H1 (cell line): ENCODE measurements around the gene BASP1. TPM values are rescaled to one million over a fixed set of nuclear protein-coding genes. Genes with fewer than 3 reads are reported as not detected.

Source experiments
- CTCF ChIA-PET: fragments of 300-600 bp; sonication (Branson Sonifier 250); formaldehyde crosslinking; loops from one replicate; lab custom pipeline; 2021; ENCODE audit not compliant: partially characterized antibody; lab: Charles Lee
- POLR2A ChIA-PET: fragments of 300-600 bp; sonication (Branson Sonifier 250); formaldehyde crosslinking; loops from one replicate; lab custom pipeline; 2021; ENCODE audit warnings: inconsistent platforms; ENCODE audit not compliant: partially characterized antibody; lab: Charles Lee
- DNase-seq, 2 experiments: peaks; one replicate each; pipeline versions ENCODE4 v3.0.0 to v3.0.0-alpha.2; 2010 to 2022; ENCODE audit warnings: low spot score in 2 of 2, low read depth in 1 of 2, mixed read lengths in 1 of 2
- FAIRE-seq: peaks from 2 replicates; lab custom pipeline; 2011; peaks lifted over from hg19 to GRCh38; lab: Jason Lieb, UNC
- H2AFZ ChIP-seq: 2 replicates; pipeline ENCODE4 v1.8.1; 2012; ENCODE audit warnings: low read length, inconsistent platforms
- H2AK5ac ChIP-seq: 2 replicates; pipeline ENCODE4 v1.6.1; 2013; ENCODE audit warnings: low read depth, low read length
- H2BK120ac ChIP-seq: replicated peaks from 2 replicates; pipeline ENCODE3; 2013; ENCODE audit warnings: low read depth, low read length, inconsistent platforms
- H2BK12ac ChIP-seq: 2 replicates; pipeline ENCODE4 v1.6.1; 2013; ENCODE audit warnings: low read depth, low read length
- H2BK15ac ChIP-seq: 2 replicates; pipeline ENCODE4 v1.6.1; 2013; ENCODE audit warnings: low read length
- H2BK20ac ChIP-seq: 2 replicates; pipeline ENCODE4 v1.6.1; 2013; ENCODE audit warnings: low read length
- H2BK5ac ChIP-seq: 2 replicates; pipeline ENCODE4 v1.6.1; 2013; ENCODE audit warnings: low read depth, low read length
- H3K14ac ChIP-seq: 2 replicates; pipeline ENCODE4 v1.6.1; 2013; ENCODE audit warnings: inconsistent platforms; ENCODE audit not compliant: insufficient read length
- H3K18ac ChIP-seq: 2 replicates; pipeline ENCODE4 v1.6.1; 2013; ENCODE audit warnings: low read length; ENCODE audit errors: extremely low read depth
- H3K23ac ChIP-seq: 2 replicates; pipeline ENCODE4 v1.6.1; 2013; ENCODE audit warnings: inconsistent platforms; ENCODE audit not compliant: insufficient read length
- H3K23me2 ChIP-seq: 2 replicates; pipeline ENCODE4 v1.6.1; 2013; ENCODE audit warnings: low read depth, low read length
- H3K27ac ChIP-seq: 2 replicates; pipeline ENCODE4 v1.6.1; 2011; ENCODE audit warnings: low read depth, low read length, inconsistent platforms
- H3K27me3 ChIP-seq, 4 experiments: replicated peaks in 1 of 4; 1 replicate in 1 of 4; 2 replicates in 3 of 4; pipeline versions ENCODE4 v1.6.1 to v1.8.1; 2011 to 2013; ENCODE audit warnings: low read length in 3 of 4, mild to moderate bottlenecking in 3 of 4, inconsistent platforms in 2 of 4, mixed read lengths in 2 of 4, moderate library complexity in 1 of 4; ENCODE audit not compliant: control insufficient read depth in 3 of 4, insufficient read depth in 3 of 4; ENCODE audit errors: extremely low read depth in 1 of 4
- H3K36me3 ChIP-seq, 4 experiments: 2 replicates each; pipeline versions ENCODE4 v1.6.1 to v1.8.1; 2011 to 2013; ENCODE audit warnings: mild to moderate bottlenecking in 4 of 4, low read length in 3 of 4, moderate library complexity in 2 of 4, control low read depth in 1 of 4, inconsistent platforms in 1 of 4; ENCODE audit not compliant: insufficient read depth in 4 of 4, control insufficient read depth in 2 of 4
- H3K4ac ChIP-seq: replicated peaks from 2 replicates; pipeline ENCODE3; 2013; ENCODE audit warnings: low read length, low read depth, mixed read lengths, inconsistent platforms; ENCODE audit not compliant: insufficient read length
- H3K4me1 ChIP-seq, 4 experiments: replicated peaks in 1 of 4; 1 replicate in 1 of 4; 2 replicates in 3 of 4; pipeline versions ENCODE4 v1.6.1 to v1.8.1; 2011 to 2013; ENCODE audit warnings: low read length in 3 of 4, inconsistent platforms in 2 of 4, mixed read lengths in 1 of 4; ENCODE audit not compliant: insufficient read depth in 4 of 4, control insufficient read depth in 3 of 4
- H3K4me2 ChIP-seq, 2 experiments: 2 replicates each; pipeline versions ENCODE4 v1.6.1 to v1.8.1; 2011 to 2013; ENCODE audit warnings: low read depth in 2 of 2, low read length in 2 of 2, control low read depth in 1 of 2, inconsistent platforms in 1 of 2, mild to moderate bottlenecking in 1 of 2; ENCODE audit not compliant: insufficient read depth in 1 of 2
- H3K4me3 ChIP-seq, 4 experiments: fragments of 200-600, 300-600 bp in 1 of 4; sonication (generic), shearing (Covaris generic), sonication (Bioruptor Twin) in 1 of 4; 2 replicates each; pipeline versions ENCODE4 v1.5.1 to v1.8.1; 2011 to 2016; ENCODE audit warnings: low read length in 4 of 4, low read depth in 3 of 4, control low read depth in 2 of 4, inconsistent platforms in 2 of 4, mild to moderate bottlenecking in 2 of 4, mixed read lengths in 1 of 4, moderate library complexity in 1 of 4; ENCODE audit not compliant: insufficient read depth in 2 of 4; ENCODE audit errors: extremely low read depth in 1 of 4
- H3K56ac ChIP-seq: replicated peaks from 2 replicates; pipeline ENCODE3; 2013; ENCODE audit warnings: low read depth, mild to moderate bottlenecking, mixed read lengths, low read length, inconsistent platforms; ENCODE audit not compliant: insufficient read length
- H3K79me1 ChIP-seq: 2 replicates; pipeline ENCODE4 v1.6.1; 2013; ENCODE audit warnings: low read depth, low read length, control low read depth
- H3K79me2 ChIP-seq, 2 experiments: 2 replicates each; pipeline versions ENCODE4 v1.6.1 to v1.8.1; 2012 to 2013; ENCODE audit warnings: low read length in 2 of 2, mild to moderate bottlenecking in 2 of 2, inconsistent platforms in 1 of 2; ENCODE audit not compliant: insufficient read depth in 2 of 2, control insufficient read depth in 1 of 2
- H3K9ac ChIP-seq, 4 experiments: replicated peaks in 1 of 4; 1 replicate in 1 of 4; 2 replicates in 3 of 4; pipeline versions ENCODE4 v1.6.1 to v1.8.1; 2011 to 2013; ENCODE audit warnings: low read depth in 3 of 4, low read length in 3 of 4, control low read depth in 2 of 4, mild to moderate bottlenecking in 2 of 4, moderate library complexity in 2 of 4, inconsistent platforms in 1 of 4; ENCODE audit errors: extremely low read depth in 1 of 4
- H3K9me3 ChIP-seq, 2 experiments: 2 replicates each; pipeline versions ENCODE4 v1.6.1 to v1.8.1; 2012 to 2013; ENCODE audit warnings: mild to moderate bottlenecking in 2 of 2, moderate library complexity in 2 of 2, control low read depth in 1 of 2, inconsistent platforms in 1 of 2, low read depth in 1 of 2, low read length in 1 of 2, mixed read lengths in 1 of 2; ENCODE audit not compliant: insufficient read depth in 2 of 2
- H4K20me1 ChIP-seq, 2 experiments: replicated peaks in 1 of 2; 2 replicates each; pipeline versions ENCODE3 to v1.8.1; 2011 to 2013; ENCODE audit warnings: inconsistent platforms in 2 of 2, low read length in 2 of 2, mild to moderate bottlenecking in 1 of 2; ENCODE audit not compliant: insufficient read depth in 2 of 2, control insufficient read depth in 1 of 2
- H4K5ac ChIP-seq: 2 replicates; pipeline ENCODE4 v1.6.1; 2013; ENCODE audit warnings: low read length, low read depth, mixed read lengths, inconsistent platforms; ENCODE audit not compliant: insufficient read length
- H4K8ac ChIP-seq: 2 replicates; pipeline ENCODE4 v1.8.0; 2013; ENCODE audit warnings: mild to moderate bottlenecking, moderate library complexity, low read length, inconsistent platforms; ENCODE audit not compliant: insufficient read depth; ENCODE audit errors: extremely low read depth
- H4K91ac ChIP-seq: replicated peaks from 2 replicates; pipeline ENCODE3; 2013; ENCODE audit warnings: low read length, mixed read lengths, inconsistent platforms; ENCODE audit not compliant: insufficient read length
- BACH1 ChIP-seq: IDR thresholded peaks from 2 replicates; pipeline ENCODE4 v1.6.1; 2012; ENCODE audit warnings: low read length, improper control_type of control experiment
- BCL11A ChIP-seq, 2 experiments: IDR thresholded peaks; one replicate each; pipeline ENCODE4 v1.6.1; 2011; ENCODE audit warnings: low read depth in 2 of 2, low read length in 2 of 2, mild to moderate bottlenecking in 2 of 2
- BRCA1 ChIP-seq: IDR thresholded peaks from 2 replicates; pipeline ENCODE4 v1.6.1; 2012; ENCODE audit warnings: low read depth, low read length, improper control_type of control experiment
- CBX5 ChIP-seq: fragments of 300-800, 300-1000 bp; sonication (generic); IDR thresholded peaks from 2 replicates; pipeline ENCODE4 v1.7.1; 2016; ENCODE audit warnings: antibody characterized with exemption, low read length, low read depth
- CEBPB ChIP-seq: IDR thresholded peaks from 2 replicates; pipeline ENCODE4 v1.6.1; 2012; ENCODE audit warnings: low read depth, low read length
- CHD1 ChIP-seq: IDR thresholded peaks from 2 replicates; pipeline ENCODE4 v1.6.1; 2012; ENCODE audit warnings: low read depth, low read length, improper control_type of control experiment
- CHD2 ChIP-seq: IDR thresholded peaks from 2 replicates; pipeline ENCODE4 v1.6.1; 2012; ENCODE audit warnings: low read length, improper control_type of control experiment
- FOSL1 ChIP-seq: IDR thresholded peaks from 2 replicates; pipeline ENCODE4 v1.6.1; 2011; ENCODE audit warnings: mild to moderate bottlenecking, low read depth, low read length, moderate library complexity; ENCODE audit not compliant: insufficient read depth
- GTF2F1 ChIP-seq: IDR thresholded peaks from 2 replicates; pipeline ENCODE4 v1.6.1; 2012; ENCODE audit warnings: low read depth, low read length, improper control_type of control experiment, borderline replicate concordance
- NANOG ChIP-seq: IDR thresholded peaks from 2 replicates; pipeline ENCODE4 v1.6.1; 2011; ENCODE audit warnings: low read length, low read depth, mild to moderate bottlenecking, inconsistent platforms; ENCODE audit not compliant: insufficient read depth, poor library complexity, severe bottlenecking
- PHF8 ChIP-seq: fragments of 200-600 bp; sonication (generic); conservative IDR thresholded peaks from 2 replicates; pipeline ENCODE4 v1.7.1; 2012; ENCODE audit warnings: low read depth, mild to moderate bottlenecking, inconsistent platforms, low read length, moderate library complexity
- RBBP5 ChIP-seq: IDR thresholded peaks from 2 replicates; pipeline ENCODE4 v1.7.1; 2012; ENCODE audit warnings: low read depth, mild to moderate bottlenecking, inconsistent platforms, low read length, moderate library complexity, borderline replicate concordance
- SIN3A ChIP-seq, 2 experiments: IDR thresholded peaks in 1 of 2; conservative IDR thresholded peaks in 1 of 2; 2 replicates each; pipeline ENCODE4 v1.6.1; 2011 to 2012; ENCODE audit warnings: low read length in 2 of 2, improper control_type of control experiment in 1 of 2, low read depth in 1 of 2, mild to moderate bottlenecking in 1 of 2
- SUZ12 ChIP-seq: fragments of 200-600 bp; sonication (generic); IDR thresholded peaks from 2 replicates; pipeline ENCODE4 v1.6.1; 2012; ENCODE audit warnings: mild to moderate bottlenecking, inconsistent platforms, low read length, moderate library complexity, mixed read lengths
- TCF12 ChIP-seq: IDR thresholded peaks from 2 replicates; pipeline ENCODE4 v1.6.1; 2011; ENCODE audit warnings: low read depth, mild to moderate bottlenecking, low read length
- WGBS, 2 experiments: shearing (Covaris generic) in 1 of 2; methylation state at CpG; one replicate each; pipeline versions ENCODE4 v1.1.6 to v1.1.7; 2013 to 2015; ENCODE audit warnings: low lambda C conversion rate in 2 of 2, mixed read lengths in 2 of 2, inconsistent platforms in 1 of 2, low coverage in 1 of 2, missing lambda C conversion rate in 1 of 2; ENCODE audit not compliant: insufficient replicate concordance in 2 of 2, insufficient coverage in 1 of 2, insufficient read length in 1 of 2; ENCODE audit errors: extremely low coverage in 1 of 2, missing lambda C conversion rate in 1 of 2; 5-methylcytosine and 5-hydroxymethylcytosine counted together
- polyA plus RNA-seq, 7 experiments: library from polyadenylated mRNA; depleted of rRNA in 3 of 7; stranded (reverse) in 5 of 7; unstranded in 2 of 7; fragments of >200 nt in 5 of 7; fragments of 200-250 nt in 2 of 7; gene quantifications; 1 replicate in 5 of 7; 2 replicates in 1 of 7; 4 replicates in 1 of 7; pipeline versions ENCODE4 v1.2.1 to v1.2.3, GENCODE V29; 2011 to 2013; ENCODE audit warnings: missing spikeins in 2 of 7, mixed read lengths in 2 of 7
- total RNA-seq: library from RNA; stranded (reverse); fragmentation: NEBNext Ultra II Directional; extraction: Animal tissue kit (Norgen Biotek cat#: 25700); gene quantifications from 2 replicates; pipeline ENCODE4 v1.2.1, GENCODE V29; 2021

The BASP1 gene
- total and polyA plus RNA-seq, 2 of the 8 experiments (the other 6 are each of a cell fraction or from before 2014, with no cell fraction given): 95.2 to 104 TPM

DNA sequence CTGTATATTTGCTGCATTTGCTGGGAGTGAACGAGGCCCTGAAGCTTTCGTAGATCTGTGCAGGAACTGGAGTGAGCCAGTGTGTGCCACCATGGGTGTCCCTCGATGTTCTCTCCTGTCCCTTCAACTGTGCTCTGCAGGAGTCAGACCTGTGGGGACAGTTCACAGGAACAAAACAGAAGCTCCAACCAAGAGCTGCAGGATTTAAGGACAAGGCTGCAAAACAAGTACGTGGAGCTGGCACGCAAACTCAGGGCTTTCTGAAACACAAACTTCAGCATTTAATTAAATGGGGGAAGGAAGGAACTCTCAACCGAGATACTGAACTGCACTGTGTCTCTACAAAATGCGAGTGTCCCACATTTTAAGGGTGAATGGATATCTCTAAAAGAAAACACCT, 24.2 kb downstream of the BASP1 start:
- H2BK20ac ChIP-seq: no peak overlapping the region
- no peaks in the 10 kb centered on the region for H3K23me2 ChIP-seq
- TF ChIP-seq RBBP5: no peak
- no peak for TF ChIP-seq PHF8
- no peak for TF ChIP-seq CHD2
- no peak for TF ChIP-seq SUZ12
- no peak for TF ChIP-seq GTF2F1
- no peak for TF ChIP-seq TCF12
- TF ChIP-seq BACH1: no peak
- TF ChIP-seq SIN3A (conservative IDR thresholded peaks at IDR 0.05 in 1 of 2, IDR thresholded peaks at IDR 0.05 in 1 of 2; ENCODE audit: low read depth in 1 of 2, low read length in 2 of 2): no peak
- no peak for TF ChIP-seq CHD1
- no peak for TF ChIP-seq CBX5
- TF ChIP-seq BRCA1: no peak
- no peak for TF ChIP-seq NANOG
- no peak for TF ChIP-seq CEBPB
- no peak for TF ChIP-seq FOSL1
- TF ChIP-seq BCL11A (IDR thresholded peaks at IDR 0.05; ENCODE audit: low read depth in 2 of 2, low read length in 2 of 2): no peak
- TF ChIP-seq, all 59 proteins: peak for 0
- peaks cover 10% of the 10 kb centered on the region in 2 experiments for H4K20me1 ChIP-seq
- FAIRE-seq (no peak), DNase-seq (peak in 1 of 2 experiments; percentile 44)
- H2BK120ac ChIP-seq: no peak overlapping the region
- H2AK5ac ChIP-seq: no peak overlapping the region
- no peak overlapping the region for H2BK12ac ChIP-seq
- no peaks in the 10 kb centered on the region for H3K27me3 ChIP-seq
- H3K36me3 ChIP-seq: peaks cover 0 to 3% (median 1%) of the 10 kb centered on the region in 4 experiments; a peak in 2 of 8 replicates
- H3K18ac ChIP-seq: no peak overlapping the region
- H3K56ac ChIP-seq: no peak overlapping the region
- peak overlapping the region; percentile 4; the same call in 1 of the 2 replicates for H2BK5ac ChIP-seq
- H4K8ac ChIP-seq: no peak overlapping the region
- no peak overlapping the region for H4K91ac ChIP-seq
- POLR2A ChIA-PET: interaction anchor here (0.6 to 1.1 kb wide), 2 partner anchors 9 to 255 kb away, joined by 3 to 5 read pairs; no protein-coding TSS in a partner anchor
- no peak overlapping the region for H3K4me2 ChIP-seq
- H2BK15ac ChIP-seq: no peak overlapping the region
- H3K4me1 ChIP-seq: peaks cover 0 to 3% (median 2%) of the 10 kb centered on the region in 4 experiments; a peak in 3 of 7 replicates
- CTCF ChIA-PET: no interaction called here
- peak overlapping the region in 1 of 4 experiments; percentile 40; a peak in 1 of 7 replicates for H3K9ac ChIP-seq
- H3K23ac ChIP-seq: no peak overlapping the region
- no peaks in the 10 kb centered on the region for H3K9me3 ChIP-seq
- WGBS, 2 experiments: 88% methylated on average over 7 of the region's 7 CpGs; no CpG with 5 or more reads in 1 of the 2 experiments
- no peak overlapping the region for H4K5ac ChIP-seq
- no peak overlapping the region for H3K27ac ChIP-seq
- no peak overlapping the region for H3K4me3 ChIP-seq
- H2AFZ ChIP-seq: no peak overlapping the region
- H3K4ac ChIP-seq: no peak overlapping the region
- H3K79me1 ChIP-seq: peaks cover 6% of the 10 kb centered on the region; the same call in 1 of the 2 replicates
- H3K79me2 ChIP-seq: peaks cover 4 to 87% of the 10 kb centered on the region in 2 experiments
- H3K14ac ChIP-seq: no peak overlapping the region
